IMR-90 (cell line): ENCODE data around the gene RDH16. TPM values are rescaled to one million over a fixed set of nuclear protein-coding genes. Genes with fewer than 3 reads are reported as not detected.

Source experiments
- ATAC-seq: fragments of 200-7000 bp; cut with Tn5 transposase; 2 replicates; pipeline ENCODE4 v1.9.1; 2020; ENCODE audit warnings: low read depth, mild to moderate bottlenecking, moderate library complexity
- BruUV-seq: library from RNA; stranded (reverse); fragments of 400-500 nt; replicated peaks from 2 replicates; lab custom pipeline; 2021; lab: Mats Ljungman, UMichigan
- CTCF ChIA-PET: fragments of 300-600 bp; formaldehyde crosslinking; extraction: SDS; loops from one replicate; lab custom pipeline; 2021; ENCODE audit warnings: antibody characterized with exemption; lab: Yijun Ruan, JAX
- POLR2A ChIA-PET: fragments of 300-600 bp; sonication (Branson Sonifier 250); formaldehyde crosslinking; loops from one replicate; lab custom pipeline; 2022; ENCODE audit warnings: antibody characterized with exemption; ENCODE audit not compliant: unreplicated experiment; lab: Charles Lee
- DNase-seq: peaks from one replicate; pipeline ENCODE4 v3.0.0; 2013
- H2AFZ ChIP-seq: replicated peaks from 2 replicates; pipeline ENCODE3; 2013; ENCODE audit warnings: low read length, mild to moderate bottlenecking; ENCODE audit not compliant: poor library complexity
- H2AK5ac ChIP-seq: 2 replicates; pipeline ENCODE4 v1.6.1; 2013; ENCODE audit warnings: low read depth, low read length, inconsistent platforms
- H2AK9ac ChIP-seq: replicated peaks from 2 replicates; pipeline ENCODE3; 2013; ENCODE audit warnings: mild to moderate bottlenecking, low read depth, low read length, moderate library complexity; ENCODE audit not compliant: poor library complexity
- H2BK120ac ChIP-seq: 2 replicates; pipeline ENCODE4 v1.6.1; 2013; ENCODE audit warnings: low read depth, low read length, inconsistent platforms
- H2BK15ac ChIP-seq: 3 replicates; pipeline ENCODE4 v1.6.1; 2013; ENCODE audit warnings: low read depth, low read length, inconsistent platforms
- H2BK20ac ChIP-seq: 2 replicates; pipeline ENCODE4 v1.6.1; 2013; ENCODE audit warnings: low read depth, mild to moderate bottlenecking, inconsistent platforms, low read length, moderate library complexity
- H2BK5ac ChIP-seq: 2 replicates; pipeline ENCODE4 v1.6.1; 2013; ENCODE audit warnings: mild to moderate bottlenecking, low read depth, low read length, inconsistent platforms; ENCODE audit not compliant: poor library complexity, severe bottlenecking
- H3K14ac ChIP-seq: replicated peaks from 2 replicates; pipeline ENCODE4 v1.6.1; 2013; ENCODE audit warnings: low read depth, low read length, inconsistent platforms
- H3K18ac ChIP-seq: 2 replicates; pipeline ENCODE4 v1.6.1; 2013; ENCODE audit warnings: low read depth, low read length, control low read depth
- H3K23ac ChIP-seq: 2 replicates; pipeline ENCODE4 v1.6.1; 2013; ENCODE audit warnings: low read depth, low read length, inconsistent platforms
- H3K27ac ChIP-seq: 2 replicates; pipeline ENCODE4 v1.5.1; 2013; ENCODE audit warnings: mild to moderate bottlenecking, control low read depth, low read length; ENCODE audit not compliant: insufficient read depth
- H3K27me3 ChIP-seq: 2 replicates; pipeline ENCODE4 v1.6.1; 2013; ENCODE audit warnings: low read length; ENCODE audit not compliant: control insufficient read depth, insufficient read depth
- H3K36me3 ChIP-seq: 2 replicates; pipeline ENCODE4 v1.6.1; 2013; ENCODE audit warnings: low read length, mixed read lengths; ENCODE audit not compliant: control insufficient read depth, insufficient read depth
- H3K4ac ChIP-seq: 2 replicates; pipeline ENCODE4 v1.6.1; 2013; ENCODE audit warnings: low read depth, low read length, inconsistent platforms
- H3K4me1 ChIP-seq: 2 replicates; pipeline ENCODE4 v1.6.1; 2013; ENCODE audit warnings: low read length, mixed read lengths; ENCODE audit not compliant: control insufficient read depth, insufficient read depth
- H3K4me2 ChIP-seq: 2 replicates; pipeline ENCODE4 v1.6.1; 2013; ENCODE audit warnings: low read depth, mild to moderate bottlenecking, control low read depth, low read length, moderate library complexity
- H3K4me3 ChIP-seq: 2 replicates; pipeline ENCODE4 v1.5.1; 2013; ENCODE audit warnings: low read depth, mild to moderate bottlenecking, control low read depth, low read length, moderate library complexity; ENCODE audit not compliant: insufficient read depth
- H3K56ac ChIP-seq: 2 replicates; pipeline ENCODE4 v1.6.1; 2013; ENCODE audit warnings: low read length, inconsistent platforms; ENCODE audit not compliant: insufficient read depth; ENCODE audit errors: extremely low read depth
- H3K79me1 ChIP-seq, 2 experiments: 2 replicates each; pipeline ENCODE4 v1.6.1; 2013; ENCODE audit warnings: low read length in 2 of 2, inconsistent platforms in 1 of 2, low read depth in 1 of 2
- H3K9ac ChIP-seq: 2 replicates; pipeline ENCODE4 v1.6.1; 2013; ENCODE audit warnings: low read depth, low read length, control low read depth
- H3K9me1 ChIP-seq: 2 replicates; pipeline ENCODE4 v1.6.1; 2013; ENCODE audit warnings: low read length, inconsistent platforms; ENCODE audit not compliant: insufficient read depth
- H3K9me3 ChIP-seq: 2 replicates; pipeline ENCODE4 v1.6.1; 2013; ENCODE audit warnings: low read length; ENCODE audit not compliant: control insufficient read depth, insufficient read depth
- H4K20me1 ChIP-seq: 2 replicates; pipeline ENCODE4 v1.6.1; 2013; ENCODE audit warnings: low read length, inconsistent platforms; ENCODE audit not compliant: insufficient read depth
- H4K5ac ChIP-seq: 2 replicates; pipeline ENCODE4 v1.6.1; 2013; ENCODE audit warnings: mild to moderate bottlenecking, low read depth, low read length, control low read depth
- H4K8ac ChIP-seq, 2 experiments: 2 replicates each; pipeline ENCODE4 v1.6.1; 2013; ENCODE audit warnings: low read depth in 2 of 2, low read length in 2 of 2, control low read depth in 1 of 2, inconsistent platforms in 1 of 2
- H4K91ac ChIP-seq: 2 replicates; pipeline ENCODE4 v1.6.1; 2013; ENCODE audit warnings: low read depth, low read length, inconsistent platforms; ENCODE audit not compliant: insufficient read depth
- CEBPB ChIP-seq: IDR thresholded peaks from 2 replicates; pipeline ENCODE4 v1.6.1; 2012; ENCODE audit warnings: low read depth, low read length, improper control_type of control experiment
- MAFK ChIP-seq: IDR thresholded peaks from 2 replicates; pipeline ENCODE4 v1.6.1; 2012; ENCODE audit warnings: low read depth, low read length, improper control_type of control experiment
- NFE2L2 ChIP-seq: fragments of 150-350 bp; IDR thresholded peaks from 2 replicates; pipeline ENCODE4 v1.6.1; 2016; ENCODE audit warnings: low read depth, mild to moderate bottlenecking, low read length
- WGBS, 2 experiments: methylation state at CpG; one replicate each; pipeline versions ENCODE4 v1.1.5 to v1.1.7; 2013; ENCODE audit warnings: missing lambda C conversion rate in 2 of 2; ENCODE audit not compliant: insufficient read length in 1 of 2; ENCODE audit errors: extremely low coverage in 2 of 2; 5-methylcytosine and 5-hydroxymethylcytosine counted together
- dilution Hi-C: fragments of 300-500 bp; cut with HindIII; formaldehyde crosslinking; loops from one replicate; pipeline ENCODE4 v1.14.3; 2018; ENCODE audit warnings: low sequenced_read_pairs; ENCODE audit not compliant: unreplicated experiment
- in situ Hi-C: fragments of 300-500 bp; cut with MboI; formaldehyde crosslinking; loops from 3 replicates; pipeline ENCODE4 v1.14.3; 2019; ENCODE audit warnings: low sequenced_read_pairs, inconsistent platforms, mixed read lengths
- intact Hi-C: fragments of 100-400 bp; cut with micrococcal nuclease; formaldehyde crosslinking; loops from 2 replicates; pipeline ENCODE4 v1.10.0; 2022
- polyA plus RNA-seq, 3 experiments: library from polyadenylated mRNA; depleted of rRNA; stranded (reverse); fragments of >200 nt; gene quantifications; 2 replicates each; pipeline ENCODE4 v1.2.3, GENCODE V29; 2012; ENCODE audit warnings: low replicate concordance in 1 of 3
- total RNA-seq: library from RNA; depleted of rRNA; stranded (reverse); fragments of >200 nt; gene quantifications from 2 replicates; pipeline ENCODE4 v1.2.3, GENCODE V29; 2012
- TF ChIP-seq, protein P1 (sequence below): fragments of 150-350 bp; IDR thresholded peaks from 2 replicates; pipeline ENCODE4 v1.6.1; 2017; ENCODE audit warnings: mild to moderate bottlenecking, antibody characterized with exemption, low read length, low read depth

The RDH16 gene
- total and polyA plus RNA-seq, 2 of the 4 experiments (the other 2 are of a cell fraction), result not detected

DNA sequence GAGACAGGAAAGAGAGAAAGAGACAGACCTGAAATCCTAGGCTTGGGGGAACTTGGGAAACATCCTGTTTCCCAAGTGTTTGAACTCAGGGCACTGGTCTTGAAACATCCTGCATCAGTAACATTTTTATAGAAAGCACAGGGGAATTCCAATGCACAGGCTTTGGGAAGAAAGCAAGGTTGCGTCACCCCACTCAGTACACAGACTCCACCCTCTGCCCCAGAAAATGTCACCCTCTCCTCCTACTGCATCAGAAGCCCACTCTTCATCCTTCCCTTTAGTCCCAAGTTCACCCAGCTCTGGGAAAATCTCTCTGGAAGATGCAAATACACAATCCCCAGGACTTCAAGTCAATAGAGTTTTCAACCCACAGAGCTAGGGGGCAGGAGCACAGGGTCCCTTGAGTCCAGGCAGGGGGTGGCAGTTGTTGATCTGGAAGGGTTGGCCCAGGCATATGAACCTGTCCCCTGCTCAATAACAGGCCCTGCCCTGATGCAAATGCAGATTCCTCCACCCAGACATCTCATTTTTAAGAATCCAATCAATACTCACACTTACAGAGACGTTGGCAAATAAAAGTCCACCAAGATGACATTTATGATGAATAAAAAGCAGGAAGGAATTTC, 1.7 kb downstream of the RDH16 start:
- no CpG with 5 or more reads among the region's 2 CpGs for WGBS, 2 experiments
- Histone ChIP-seq H3K79me1 (no peaks in the 10 kb centered on the region), H3K27me3 (peaks cover 45% of the 10 kb centered on the region), H2BK120ac (no peak overlapping the region), H3K9ac (no peak overlapping the region), H3K9me1 (0 out of 2 replicates have a peak, but pooled peaks cover 5% of the 10 kb centered on the region), H3K36me3 (no peaks in the 10 kb centered on the region), H2BK20ac (no peak overlapping the region), H3K9me3 (peaks cover 6% of the 10 kb centered on the region), H3K56ac (no peak overlapping the region), H2BK15ac (no peak overlapping the region), H3K4me2 (no peak overlapping the region), H4K5ac (no peak overlapping the region), H3K4me1 (no peaks in the 10 kb centered on the region), H2AFZ (no peak overlapping the region), H4K91ac (no peak overlapping the region), H3K27ac (no peak overlapping the region), H2AK5ac (no peak overlapping the region), H2BK5ac (no peak overlapping the region), H4K20me1 (no peaks in the 10 kb centered on the region), H3K14ac (no peak overlapping the region), H2AK9ac (no peak overlapping the region), H3K4me3 (no peak overlapping the region), H4K8ac (no peak overlapping the region), H3K4ac (no peak overlapping the region), H3K18ac (no peak overlapping the region), H3K23ac (no peak overlapping the region)
- dilution Hi-C loops, result no loop called here
- ChIA-PET CTCF (no interaction called here), POLR2A (no interaction called here)
- intact Hi-C loops, result no loop called here
- in situ Hi-C loops, result no loop called here
- DNase-seq, result peak; percentile 22
- BruUV-seq, result no TSS peak
- TF ChIP-seq CEBPB, result peak; percentile 34; the same call in 1 of the 2 replicates
- no peak for TF ChIP-seq NFE2L2
- TF ChIP-seq MAFK, result no peak
- TF ChIP-seq, protein P1, sequence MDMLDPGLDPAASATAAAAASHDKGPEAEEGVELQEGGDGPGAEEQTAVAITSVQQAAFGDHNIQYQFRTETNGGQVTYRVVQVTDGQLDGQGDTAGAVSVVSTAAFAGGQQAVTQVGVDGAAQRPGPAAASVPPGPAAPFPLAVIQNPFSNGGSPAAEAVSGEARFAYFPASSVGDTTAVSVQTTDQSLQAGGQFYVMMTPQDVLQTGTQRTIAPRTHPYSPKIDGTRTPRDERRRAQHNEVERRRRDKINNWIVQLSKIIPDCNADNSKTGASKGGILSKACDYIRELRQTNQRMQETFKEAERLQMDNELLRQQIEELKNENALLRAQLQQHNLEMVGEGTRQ, result no peak
- no peak for ATAC-seq
